Peyer's patch (tissue), 4 donors: ENCODE measurements around the gene DQX1. TPM values are rescaled to one million over a fixed set of nuclear protein-coding genes. Genes with fewer than 3 reads are reported as not detected.
A peak's percentile ranks its signal among the peaks of the same experiment; 100 is the strongest.

ENCODE experiments used
- DNase-seq, 3 donors: peaks; one replicate each; pipeline ENCODE4 v3.0.0-alpha.2; 2017 to 2019
- H3K27ac ChIP-seq, 4 donors: fragments of 200-600 bp; sonication (generic); one replicate each; pipeline ENCODE4 v1.5.1; 2016 to 2019
- H3K27me3 ChIP-seq, 2 donors: fragments of 200-600 bp; sonication (generic); one replicate each; pipeline ENCODE4 v1.5.1; 2019
- H3K36me3 ChIP-seq, 3 donors: fragments of 200-600 bp; sonication (generic); one replicate each; pipeline ENCODE4 v1.5.1; 2016 to 2019
- H3K4me1 ChIP-seq, 4 donors: fragments of 200-600 bp; sonication (generic); one replicate each; pipeline ENCODE4 v1.5.1; 2016 to 2019
- H3K4me3 ChIP-seq, 4 donors: fragments of 200-600 bp; sonication (generic); 1 replicate in 3 of 4; 2 replicates in 1 of 4; pipeline ENCODE4 v1.5.1; 2016 to 2019; ENCODE audit warnings: mild to moderate bottlenecking in 1 of 4
- H3K9me3 ChIP-seq, 4 donors: fragments of 200-600 bp; sonication (generic); one replicate each; pipeline ENCODE4 v1.5.1; 2016 to 2019; ENCODE audit warnings: mild to moderate bottlenecking in 1 of 4
- POLR2A ChIP-seq, 2 donors: fragments of 450-650 bp; IDR thresholded peaks; one replicate each; pipeline ENCODE4 v1.5.1; 2017; ENCODE audit warnings: antibody characterized with exemption in 2 of 2, mild to moderate bottlenecking in 2 of 2, moderate library complexity in 2 of 2
- total RNA-seq, 4 donors: library from RNA; depleted of rRNA; stranded (reverse); fragments of >200 nt; gene quantifications; one replicate each; pipeline ENCODE4 v1.1.0, GENCODE V29; 2016
- TF ChIP-seq, protein P1 (sequence below), 6 experiments: fragments of 450-650 bp in 4 of 6; fragments of 200-600 bp in 2 of 6; sonication (generic) in 1 of 6; IDR thresholded peaks; one replicate each; pipeline ENCODE4 v1.5.1; 2017 to 2019; ENCODE audit warnings: antibody characterized with exemption in 6 of 6, mild to moderate bottlenecking in 3 of 6, moderate library complexity in 1 of 6

The DQX1 gene
- total RNA-seq, 4 donors from 2014 or later: 14.0 to 116 (median 75.3) TPM

DNA sequence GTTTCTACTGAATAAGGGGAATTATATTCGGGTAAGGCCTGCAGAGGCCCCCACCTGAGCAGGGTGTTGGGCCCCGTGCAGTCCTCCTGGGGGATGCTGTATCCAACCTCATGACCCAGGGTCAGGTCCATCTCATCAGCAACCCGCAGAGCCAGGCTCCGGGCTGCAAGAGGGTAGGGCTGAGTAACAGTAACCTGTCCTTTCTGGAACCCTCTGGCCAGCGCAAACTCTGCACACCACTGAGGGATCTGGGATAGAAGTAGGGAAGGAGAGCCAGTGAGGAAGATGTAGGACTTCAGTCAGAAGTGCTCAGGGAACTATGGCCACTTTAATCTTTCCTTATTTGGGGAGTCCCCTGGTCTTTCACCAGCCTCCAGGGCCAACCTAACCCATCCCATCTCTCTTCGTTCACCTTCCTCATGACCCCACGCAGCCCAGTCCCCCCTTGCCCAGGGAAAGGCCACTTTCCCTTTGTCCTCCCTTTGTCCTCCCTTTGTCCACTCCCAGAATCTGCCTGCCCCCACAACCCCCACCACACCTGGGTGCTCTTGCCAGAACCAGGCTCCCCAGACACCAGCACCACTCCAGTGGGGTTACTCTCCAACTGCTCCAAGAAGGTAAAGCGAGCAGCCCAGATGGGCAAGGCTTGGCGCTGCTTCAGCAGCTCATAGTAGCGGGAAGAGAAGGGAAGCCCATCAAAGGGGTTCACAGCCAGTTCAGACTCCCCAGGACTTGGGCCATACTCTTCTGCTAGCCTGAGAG, 895 bp downstream of the DQX1 start:
- no peaks in the 10 kb centered on the region for H3K27me3 ChIP-seq
- H3K4me1 ChIP-seq: peaks cover 0 to 11% (median 8%) of the 10 kb centered on the region in 4 donors
- peak overlapping the region in 3 of 4 donors; percentile 55 to 69 (median 64) for H3K27ac ChIP-seq
- H3K36me3 ChIP-seq: peaks cover 0 to 23% (median 0%) of the 10 kb centered on the region in 3 donors
- no peak for TF ChIP-seq POLR2A (IDR thresholded peaks at IDR 0.05)
- TF ChIP-seq, protein P1, sequence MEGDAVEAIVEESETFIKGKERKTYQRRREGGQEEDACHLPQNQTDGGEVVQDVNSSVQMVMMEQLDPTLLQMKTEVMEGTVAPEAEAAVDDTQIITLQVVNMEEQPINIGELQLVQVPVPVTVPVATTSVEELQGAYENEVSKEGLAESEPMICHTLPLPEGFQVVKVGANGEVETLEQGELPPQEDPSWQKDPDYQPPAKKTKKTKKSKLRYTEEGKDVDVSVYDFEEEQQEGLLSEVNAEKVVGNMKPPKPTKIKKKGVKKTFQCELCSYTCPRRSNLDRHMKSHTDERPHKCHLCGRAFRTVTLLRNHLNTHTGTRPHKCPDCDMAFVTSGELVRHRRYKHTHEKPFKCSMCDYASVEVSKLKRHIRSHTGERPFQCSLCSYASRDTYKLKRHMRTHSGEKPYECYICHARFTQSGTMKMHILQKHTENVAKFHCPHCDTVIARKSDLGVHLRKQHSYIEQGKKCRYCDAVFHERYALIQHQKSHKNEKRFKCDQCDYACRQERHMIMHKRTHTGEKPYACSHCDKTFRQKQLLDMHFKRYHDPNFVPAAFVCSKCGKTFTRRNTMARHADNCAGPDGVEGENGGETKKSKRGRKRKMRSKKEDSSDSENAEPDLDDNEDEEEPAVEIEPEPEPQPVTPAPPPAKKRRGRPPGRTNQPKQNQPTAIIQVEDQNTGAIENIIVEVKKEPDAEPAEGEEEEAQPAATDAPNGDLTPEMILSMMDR (IDR thresholded peaks at IDR 0.05): no peak
- H3K4me3 ChIP-seq: peak overlapping the region in 3 of 4 donors; percentile 17 to 55 (median 43)
- no peak for DNase-seq
- H3K9me3 ChIP-seq: no peaks in the 10 kb centered on the region

DNA sequence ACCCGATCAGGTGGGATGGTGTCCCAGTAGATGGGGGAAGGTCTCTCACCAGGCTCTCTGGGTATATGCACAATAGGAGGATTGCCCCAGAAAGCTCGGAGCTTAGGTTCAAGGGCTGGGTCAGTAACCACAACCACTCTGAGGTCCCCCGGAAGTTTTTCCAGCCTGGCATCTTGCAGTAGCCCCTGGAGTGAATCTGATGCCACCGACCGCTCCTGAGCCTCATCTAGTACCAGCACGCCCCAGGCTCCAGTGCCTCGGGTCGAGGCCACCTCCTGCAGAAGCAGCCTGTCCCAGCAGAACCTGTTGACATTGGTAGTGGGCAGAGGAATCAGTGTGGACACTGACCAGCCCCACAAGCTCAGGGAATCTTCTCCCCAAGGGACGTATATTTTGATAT, 2.0 kb downstream of the DQX1 start:
- no peak overlapping the region for H3K27ac ChIP-seq
- no peak for DNase-seq
- no peaks in the 10 kb centered on the region for H3K27me3 ChIP-seq
- H3K4me3 ChIP-seq: no peak overlapping the region
- peaks cover 0 to 23% (median 0%) of the 10 kb centered on the region in 3 donors for H3K36me3 ChIP-seq
- TF ChIP-seq, protein P1 (IDR thresholded peaks at IDR 0.05): no peak
- TF ChIP-seq POLR2A (IDR thresholded peaks at IDR 0.05): no peak
- no peaks in the 10 kb centered on the region for H3K9me3 ChIP-seq
- peaks cover 0 to 11% (median 8%) of the 10 kb centered on the region in 4 donors for H3K4me1 ChIP-seq

- DNase-seq: no peak
- no peaks in the 10 kb centered on the region for H3K9me3 ChIP-seq
- H3K36me3 ChIP-seq: peaks cover 0 to 17% (median 0%) of the 10 kb centered on the region in 3 donors
- TF ChIP-seq, protein P1 (IDR thresholded peaks at IDR 0.05): no peak
- TF ChIP-seq POLR2A (IDR thresholded peaks at IDR 0.05): no peak
- no peak overlapping the region for H3K27ac ChIP-seq
- H3K4me1 ChIP-seq: no peaks in the 10 kb centered on the region
- H3K4me3 ChIP-seq: no peak overlapping the region
- H3K27me3 ChIP-seq: no peaks in the 10 kb centered on the region
Measured at GRCh38 chr2:74522516-74522915, 3.5 kb downstream of the DQX1 start.

DNA sequence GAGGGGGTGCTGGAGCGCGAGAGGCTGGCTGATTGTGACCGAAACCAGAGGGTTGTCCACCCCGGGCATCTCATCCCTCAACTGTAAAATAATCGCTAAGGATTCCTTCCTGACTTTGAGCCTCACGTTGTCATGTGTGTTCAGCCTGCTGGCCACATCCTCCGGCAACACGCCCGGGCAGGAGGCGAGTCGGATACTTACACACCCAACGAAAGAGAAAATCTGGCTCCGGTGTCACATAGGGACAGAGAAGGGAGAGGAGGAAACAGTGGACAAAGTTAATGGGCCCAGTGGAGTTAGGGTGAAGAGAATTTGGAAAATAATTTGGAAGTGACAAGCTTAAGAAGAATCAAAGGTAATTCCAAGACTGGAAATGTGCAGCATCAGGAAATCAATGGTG, 9.4 kb downstream of the DQX1 start:
- peak overlapping the region in 3 of 4 donors; percentile 36 to 50 (median 44) for H3K4me3 ChIP-seq
- H3K27ac ChIP-seq: no peak overlapping the region
- H3K9me3 ChIP-seq: peaks cover 0 to 3% (median 0%) of the 10 kb centered on the region in 4 donors
- H3K36me3 ChIP-seq: peaks cover 0 to 4% (median 0%) of the 10 kb centered on the region in 3 donors
- no peak for DNase-seq
- H3K27me3 ChIP-seq: peaks cover 0 to 53% of the 10 kb centered on the region in 2 donors
- H3K4me1 ChIP-seq: peaks cover 4 to 29% (median 22%) of the 10 kb centered on the region in 4 donors
- no peak for TF ChIP-seq POLR2A (IDR thresholded peaks at IDR 0.05)
- TF ChIP-seq, protein P1 (IDR thresholded peaks at IDR 0.05): no peak

DNA sequence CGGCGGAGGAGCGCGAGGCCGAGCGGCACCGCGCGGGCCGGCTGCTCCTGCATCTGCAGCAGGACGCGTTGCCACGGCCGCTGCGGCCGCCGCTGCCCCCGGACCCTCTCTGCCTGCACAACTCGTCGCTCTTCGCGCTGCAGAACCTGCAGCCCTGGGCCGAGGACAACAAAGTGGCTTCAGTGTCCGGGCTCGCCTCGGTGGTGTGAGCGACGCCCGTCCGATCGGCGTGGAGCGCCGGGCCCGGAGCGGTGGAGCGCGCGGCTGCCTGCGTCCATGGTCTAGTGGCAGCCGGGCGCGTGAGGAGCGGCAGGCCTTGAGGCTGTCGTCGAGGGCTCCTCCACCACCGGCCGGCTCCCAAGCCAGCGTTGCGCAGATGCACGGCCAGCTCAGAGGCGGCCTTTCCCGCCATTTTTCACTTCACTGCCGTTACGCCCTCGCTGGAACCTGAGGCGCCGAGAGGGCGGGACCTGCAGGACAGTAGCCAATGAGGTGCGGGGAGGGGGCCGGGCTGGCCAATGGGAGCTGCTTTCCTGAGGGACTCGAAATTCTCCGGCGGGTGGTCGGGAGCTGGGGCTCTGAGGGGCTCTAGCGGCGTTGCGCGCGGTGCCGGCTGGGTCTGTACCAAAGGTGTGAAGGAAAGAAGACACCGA, 9.9 kb downstream of the DQX1 start:
- Histone ChIP-seq H3K4me3 (peak overlapping the region; percentile 36 to 50 (median 44)), H3K9me3 (peaks cover 0 to 3% (median 0%) of the 10 kb centered on the region in 4 donors), H3K27me3 (peaks cover 0 to 56% of the 10 kb centered on the region in 2 donors), H3K4me1 (peaks cover 4 to 29% (median 22%) of the 10 kb centered on the region in 4 donors), H3K27ac (no peak overlapping the region), H3K36me3 (peaks cover 0 to 4% (median 0%) of the 10 kb centered on the region in 3 donors)
- TF ChIP-seq, protein P1 (IDR thresholded peaks at IDR 0.05): no peak
- TF ChIP-seq POLR2A (IDR thresholded peaks at IDR 0.05): no peak
- DNase-seq: peak; percentile 65 to 83 (median 81)
